ENCODE measurements around the gene NECAB3.

The NECAB3 gene

GRCh38 chr20:33612001-33612400 lies 62.2 kb downstream of the NECAB3 start:
- DNase-seq (ENCODE audit: low read depth) = no peak

DNA sequence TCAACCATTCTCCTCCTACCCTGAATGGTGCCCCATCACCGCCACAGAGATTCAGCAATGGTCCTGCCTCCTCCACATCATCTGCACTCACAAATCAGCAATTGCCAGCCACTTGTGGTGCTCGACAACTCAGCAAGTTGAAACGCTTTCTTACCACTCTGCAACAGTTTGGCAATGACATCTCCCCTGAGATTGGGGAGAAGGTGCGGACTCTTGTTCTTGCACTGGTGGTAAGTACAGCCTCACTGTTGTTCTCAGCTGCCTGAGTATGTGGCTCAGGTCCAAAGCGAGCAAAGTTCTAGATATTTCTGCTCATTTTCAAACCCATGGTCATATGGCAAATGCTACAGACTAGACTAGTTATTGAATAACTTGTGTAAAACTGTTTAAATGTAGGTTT lies 63.1 kb downstream of the NECAB3 start:
- DNase-seq (ENCODE audit: low read depth) = no peak

- no peak for DNase-seq (ENCODE audit: low read depth)
Observed at GRCh38 chr20:33609504-33609903, 64.7 kb downstream of the NECAB3 start.
